PFSK-1 (cell line): Measurements from ENCODE around the gene ABI3BP.

Experiments
- POLR2AphosphoS5 ChIP-seq: IDR thresholded peaks from 2 replicates; pipeline ENCODE4 v1.6.1; 2012; ENCODE audit warnings: low read depth, mild to moderate bottlenecking, control low read depth, low read length, moderate library complexity
- REST ChIP-seq, 2 experiments: IDR thresholded peaks; 2 replicates each; pipeline versions ENCODE4 v1.6.1 to v1.8.0; 2011 to 2012; ENCODE audit warnings: low read depth in 2 of 2, low read length in 2 of 2, control low read depth in 1 of 2, inconsistent platforms in 1 of 2, mild to moderate bottlenecking in 1 of 2, moderate library complexity in 1 of 2; ENCODE audit not compliant: insufficient read depth in 1 of 2
- SIN3A ChIP-seq: IDR thresholded peaks from 2 replicates; pipeline ENCODE4 v1.6.1; 2012; ENCODE audit warnings: mild to moderate bottlenecking, low read length, moderate library complexity, borderline replicate concordance; ENCODE audit not compliant: insufficient read depth

- TF ChIP-seq POLR2AphosphoS5 (no peak), REST (IDR thresholded peaks at IDR 0.05; ENCODE audit: insufficient read depth in 1 of 2, low read depth in 2 of 2, low read length in 2 of 2) (no peak), SIN3A (no peak)
Measured at GRCh38 chr3:100761211-100761942, 231.8 kb downstream of the ABI3BP start.
